Stimulated activated memory B cell treated with anti-CD40 and anti-IgM and Interleukin-4, amounts not matched to agents 10 μg/mL and 1 μg/mL and 100 μg/mL, for 72 hours (primary cell): ENCODE measurements around the gene LDLRAP1.

Experiments used
- ATAC-seq: fragments of 150-1000 bp; cut with Tn5 transposase; 2 replicates; pipeline ENCODE4 v1.10.0; 2021
- H3K27ac Mint-ChIP-seq: one replicate; pipeline ENCODE4 v1.8.0; 2022; ENCODE audit warnings: mild to moderate bottlenecking, mixed read lengths
- H3K27me3 Mint-ChIP-seq: one replicate; pipeline ENCODE4 v1.8.0; 2022; ENCODE audit warnings: mixed read lengths
- H3K36me3 Mint-ChIP-seq: one replicate; pipeline ENCODE4 v1.8.0; 2022; ENCODE audit warnings: mixed read lengths
- H3K4me1 Mint-ChIP-seq: one replicate; pipeline ENCODE4 v1.8.0; 2022; ENCODE audit warnings: mixed read lengths
- H3K4me3 Mint-ChIP-seq: one replicate; pipeline ENCODE4 v1.8.0; 2022; ENCODE audit warnings: mild to moderate bottlenecking, moderate library complexity, mixed read lengths
- H3K9me3 Mint-ChIP-seq: one replicate; pipeline ENCODE4 v1.8.0; 2022; ENCODE audit warnings: mixed read lengths

Gene LDLRAP1

DNA sequence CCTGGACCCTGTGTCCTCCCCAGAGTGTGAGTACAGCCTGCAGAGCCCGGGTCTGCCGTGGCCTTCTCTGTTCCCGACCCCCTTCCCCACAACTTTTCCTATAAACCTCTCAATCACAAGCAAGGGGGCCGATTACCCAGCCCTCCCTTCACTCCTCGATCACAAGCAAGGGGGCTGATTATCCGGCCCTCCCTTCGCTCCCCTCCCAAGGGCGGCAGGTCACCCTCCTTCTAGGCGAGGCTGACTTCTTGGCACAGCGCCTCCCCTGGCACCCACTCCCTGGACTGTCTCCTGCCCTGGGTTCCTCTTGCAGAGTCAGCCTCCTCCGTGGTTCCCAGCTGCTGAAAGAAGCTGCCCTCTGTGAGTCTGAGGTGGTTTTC lies 12.3 kb upstream of the LDLRAP1 start:
- Mint-ChIP-seq H3K4me3 (no peak overlapping the region), H3K27me3 (peaks cover 19% of the 10 kb centered on the region), H3K9me3 (no peaks in the 10 kb centered on the region), H3K4me1 (no peaks in the 10 kb centered on the region), H3K36me3 (no peaks in the 10 kb centered on the region), H3K27ac (no peak overlapping the region)
- no peak for ATAC-seq

DNA sequence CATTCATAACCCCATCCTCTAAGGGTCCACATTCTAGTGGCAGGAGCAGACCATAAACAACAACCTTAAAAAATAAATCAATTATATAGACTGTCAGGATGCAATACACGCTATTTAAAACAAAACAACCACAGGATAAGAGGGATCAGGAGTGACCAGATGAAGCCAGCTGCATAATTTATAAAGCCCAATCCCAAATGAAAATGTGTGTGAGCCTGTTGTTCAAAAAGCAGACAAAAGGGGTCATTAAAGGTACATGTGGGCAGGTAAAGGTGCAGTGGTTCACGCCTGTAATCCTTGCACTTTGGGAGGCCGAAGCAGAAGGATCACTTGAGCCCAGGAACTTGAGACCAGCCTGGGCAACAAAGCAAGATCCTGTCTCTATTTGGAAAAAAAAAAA lies 10.4 kb upstream of the LDLRAP1 start:
- no peaks in the 10 kb centered on the region for H3K9me3 Mint-ChIP-seq
- H3K27ac Mint-ChIP-seq = no peak overlapping the region
- no peaks in the 10 kb centered on the region for H3K4me1 Mint-ChIP-seq
- ATAC-seq = no peak
- no peaks in the 10 kb centered on the region for H3K36me3 Mint-ChIP-seq
- peaks cover 19% of the 10 kb centered on the region for H3K27me3 Mint-ChIP-seq
- no peak overlapping the region for H3K4me3 Mint-ChIP-seq

DNA sequence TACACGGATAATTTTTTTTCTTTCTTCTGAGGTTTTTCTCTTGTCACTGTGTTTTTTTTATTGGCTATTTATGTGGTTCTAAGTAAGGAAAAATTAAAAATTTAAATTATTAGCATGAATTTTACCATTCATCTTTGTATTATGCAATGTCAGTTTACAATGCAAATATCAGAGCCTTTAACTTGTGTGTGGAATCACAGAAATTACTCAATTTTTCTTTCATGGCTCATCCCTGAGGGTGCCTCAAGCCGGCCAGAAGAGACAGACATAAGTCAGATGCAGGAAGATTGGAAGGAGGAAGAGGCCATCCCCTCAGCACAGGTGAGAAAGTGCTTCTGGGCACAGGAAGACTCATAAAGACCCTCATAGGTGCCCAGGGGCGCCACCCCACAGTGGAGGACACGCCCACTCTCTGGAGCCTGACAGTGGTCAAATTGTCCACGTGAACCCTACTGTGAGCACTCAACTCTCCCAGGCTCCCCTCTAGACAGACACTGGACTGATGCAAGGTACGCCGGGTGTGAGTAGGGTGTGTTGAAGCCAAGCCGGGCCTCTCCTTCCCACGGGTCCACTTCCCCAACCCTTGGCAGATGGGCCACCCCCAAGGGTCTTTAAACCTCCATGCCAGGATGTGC lies 9.5 kb upstream of the LDLRAP1 start:
- H3K36me3 Mint-ChIP-seq = no peaks in the 10 kb centered on the region
- no peaks in the 10 kb centered on the region for H3K4me1 Mint-ChIP-seq
- H3K27ac Mint-ChIP-seq = no peak overlapping the region
- H3K4me3 Mint-ChIP-seq = no peak overlapping the region
- ATAC-seq = no peak
- H3K27me3 Mint-ChIP-seq = peaks cover 16% of the 10 kb centered on the region
- no peaks in the 10 kb centered on the region for H3K9me3 Mint-ChIP-seq

DNA sequence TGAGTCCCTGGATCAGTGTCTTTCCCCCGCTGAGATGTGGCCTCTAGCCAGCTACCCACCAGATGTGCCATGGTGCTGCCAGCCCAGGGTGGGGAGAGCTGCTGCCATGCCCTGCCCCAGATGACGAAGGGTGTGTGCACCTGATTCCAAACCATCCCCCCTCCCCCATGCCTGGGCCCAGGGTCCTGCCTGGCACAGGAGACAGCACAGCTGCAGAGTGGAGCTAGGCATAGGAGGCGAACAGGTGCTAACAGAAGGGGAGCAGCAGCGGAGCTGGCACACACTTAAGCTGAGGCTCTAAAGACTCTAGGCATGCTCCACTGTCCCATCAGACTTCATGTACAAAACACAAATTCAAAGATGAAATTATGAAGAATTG lies 9.0 kb upstream of the LDLRAP1 start:
- Mint-ChIP-seq H3K9me3 (no peaks in the 10 kb centered on the region), H3K27ac (no peak overlapping the region), H3K4me3 (no peak overlapping the region), H3K36me3 (no peaks in the 10 kb centered on the region), H3K27me3 (peaks cover 11% of the 10 kb centered on the region), H3K4me1 (no peaks in the 10 kb centered on the region)
- no peak for ATAC-seq

DNA sequence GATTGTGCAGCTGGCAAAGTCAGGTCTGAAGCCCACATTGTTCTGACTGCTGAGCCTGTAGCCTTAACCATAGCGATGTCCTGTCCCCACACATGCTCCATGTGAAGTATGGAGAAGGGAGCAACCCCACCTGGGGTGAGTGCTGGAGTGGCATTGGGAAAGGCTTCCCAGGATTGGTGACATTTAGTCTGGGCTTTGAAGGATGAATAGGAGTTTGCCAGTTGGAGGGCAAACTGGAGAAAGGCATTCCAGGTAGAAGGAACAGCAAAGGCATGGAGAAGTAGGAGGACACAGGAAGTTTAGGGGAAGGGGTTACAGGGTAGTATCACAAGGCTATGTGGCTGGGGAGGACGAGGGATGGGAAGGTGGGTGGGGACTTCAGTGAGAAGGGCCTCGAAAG lies 7.3 kb upstream of the LDLRAP1 start:
- no peaks in the 10 kb centered on the region for H3K4me1 Mint-ChIP-seq
- H3K27me3 Mint-ChIP-seq = no peaks in the 10 kb centered on the region
- H3K9me3 Mint-ChIP-seq = no peaks in the 10 kb centered on the region
- H3K27ac Mint-ChIP-seq = no peak overlapping the region
- H3K4me3 Mint-ChIP-seq = no peak overlapping the region
- no peaks in the 10 kb centered on the region for H3K36me3 Mint-ChIP-seq
- no peak for ATAC-seq

DNA sequence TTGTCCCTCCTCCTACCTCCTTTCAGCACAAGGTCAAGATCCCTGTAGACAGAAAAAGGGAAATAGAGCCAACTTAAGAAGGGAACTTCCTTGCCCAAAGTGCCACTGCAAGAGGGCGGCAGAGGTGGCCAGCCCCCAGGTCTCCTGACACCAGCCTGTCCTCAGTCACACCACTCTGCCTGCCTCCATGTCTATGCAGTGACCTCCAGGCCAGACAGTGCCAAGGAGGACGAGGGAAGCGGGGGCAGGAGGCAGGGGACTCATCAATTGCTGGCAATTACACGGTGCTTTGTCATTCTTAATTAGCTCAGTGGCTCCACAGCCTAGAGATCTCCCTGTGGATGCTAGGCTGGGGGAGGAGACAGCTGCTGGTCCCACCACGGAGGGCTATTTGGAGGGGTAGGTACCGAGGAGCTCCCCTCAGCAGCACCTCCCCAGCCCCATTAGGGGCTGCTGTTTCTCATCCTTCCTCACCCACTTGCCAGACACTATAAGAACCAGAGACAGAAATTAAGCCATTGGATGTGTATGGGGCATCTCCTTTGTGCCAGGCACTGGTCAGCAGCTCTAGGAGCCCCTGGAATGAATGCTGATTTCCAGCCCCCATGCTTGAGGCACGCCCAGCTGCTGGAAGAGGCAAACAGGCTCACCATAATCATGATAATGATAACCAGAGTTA lies 6.1 kb upstream of the LDLRAP1 start:
- H3K27ac Mint-ChIP-seq = no peak overlapping the region

DNA sequence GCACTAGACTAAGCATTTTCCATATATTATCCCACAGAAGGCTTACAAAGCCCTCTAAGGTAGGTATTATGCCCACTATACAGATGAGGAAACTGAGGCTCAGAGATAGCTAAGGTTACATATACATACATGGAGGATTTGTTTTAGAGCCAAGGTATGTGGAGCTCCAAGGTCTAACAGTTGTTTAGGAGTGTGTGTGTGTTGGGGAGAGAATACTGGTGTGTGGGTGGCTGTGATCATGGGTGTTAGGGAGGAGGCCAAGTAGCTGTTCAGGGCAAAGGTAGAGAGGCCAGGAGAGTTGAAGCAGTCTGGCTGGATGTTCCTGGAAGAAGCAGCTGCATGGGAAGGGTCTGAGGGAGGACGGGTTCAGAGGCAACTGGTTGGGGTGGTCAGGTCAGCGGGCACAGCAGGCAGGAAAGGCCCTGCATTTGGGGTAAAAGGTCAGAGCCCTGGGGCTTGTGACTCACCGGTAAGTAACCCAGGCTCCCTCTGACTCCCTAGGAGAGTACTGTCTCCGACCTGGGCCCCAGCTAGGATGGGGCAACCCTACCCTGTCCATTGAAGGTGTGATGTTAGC lies 5.1 kb upstream of the LDLRAP1 start:
- Mint-ChIP-seq H3K27me3 (no peaks in the 10 kb centered on the region), H3K9me3 (no peaks in the 10 kb centered on the region), H3K36me3 (no peaks in the 10 kb centered on the region), H3K4me1 (no peaks in the 10 kb centered on the region), H3K4me3 (no peak overlapping the region), H3K27ac (no peak overlapping the region)
- ATAC-seq = no peak

More for the DNA sequence above, 6.1 kb upstream of the LDLRAP1 start:
- H3K27me3 Mint-ChIP-seq = no peaks in the 10 kb centered on the region
- H3K4me3 Mint-ChIP-seq = no peak overlapping the region
- no peaks in the 10 kb centered on the region for H3K4me1 Mint-ChIP-seq
- H3K9me3 Mint-ChIP-seq = no peaks in the 10 kb centered on the region
- H3K36me3 Mint-ChIP-seq = no peaks in the 10 kb centered on the region
- no peak for ATAC-seq

DNA sequence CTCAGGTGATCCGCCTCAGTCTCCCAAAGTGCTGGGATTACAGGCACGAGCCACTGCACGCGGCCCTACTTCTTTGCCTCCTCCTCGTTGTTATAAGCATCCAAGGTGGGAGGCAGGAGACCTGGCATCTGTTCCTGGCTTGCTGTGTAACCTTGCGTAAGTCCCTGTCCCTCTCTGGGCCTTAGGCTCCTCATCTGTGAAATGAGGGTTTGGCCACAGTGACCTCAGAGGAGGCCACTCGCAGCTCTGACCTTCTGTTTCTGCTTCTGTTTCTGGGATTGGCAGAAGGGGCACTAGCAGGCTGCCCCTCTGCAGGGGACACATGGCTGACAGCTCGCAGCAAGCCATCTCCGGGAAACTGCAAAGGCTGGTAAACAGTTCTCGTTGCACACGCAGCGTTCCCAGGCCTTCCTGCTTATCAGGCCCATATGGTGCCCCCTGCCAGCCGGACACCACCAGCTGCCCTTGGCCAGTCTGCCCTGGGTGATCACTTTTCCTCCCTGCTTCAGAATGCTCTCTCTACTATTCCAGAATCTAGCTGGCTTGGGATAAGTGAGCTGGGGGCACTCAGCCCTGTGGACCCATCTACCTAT lies 2.6 kb upstream of the LDLRAP1 start:
- H3K27me3 Mint-ChIP-seq = no peaks in the 10 kb centered on the region
- H3K4me1 Mint-ChIP-seq = peaks cover 15% of the 10 kb centered on the region
- ATAC-seq = no peak
- no peak overlapping the region for H3K27ac Mint-ChIP-seq
- no peaks in the 10 kb centered on the region for H3K36me3 Mint-ChIP-seq
- no peaks in the 10 kb centered on the region for H3K9me3 Mint-ChIP-seq
- no peak overlapping the region for H3K4me3 Mint-ChIP-seq

DNA sequence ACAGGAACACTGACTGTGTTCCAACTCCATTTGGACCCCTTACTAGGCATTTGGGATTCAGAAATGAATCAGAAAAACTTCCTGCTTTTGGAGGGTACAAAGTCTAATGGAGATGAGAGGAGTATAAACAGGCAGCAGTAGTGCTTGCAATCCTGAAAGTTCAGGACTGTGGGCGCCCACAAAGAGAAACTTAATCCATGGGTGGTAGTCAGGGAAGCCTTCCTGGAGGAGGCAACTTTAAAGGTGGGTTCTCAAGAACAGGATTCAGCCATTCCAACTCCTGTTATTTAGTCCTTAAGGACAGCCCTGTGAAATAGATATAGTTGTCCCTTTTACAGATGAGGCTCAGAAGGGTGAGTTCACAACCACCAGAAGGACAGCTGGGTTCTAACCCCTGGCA lies 2.0 kb upstream of the LDLRAP1 start:
- H3K27ac Mint-ChIP-seq = no peak overlapping the region
- no peak for ATAC-seq
- peaks cover 19% of the 10 kb centered on the region for H3K4me1 Mint-ChIP-seq
- no peak overlapping the region for H3K4me3 Mint-ChIP-seq
- no peaks in the 10 kb centered on the region for H3K27me3 Mint-ChIP-seq
- H3K36me3 Mint-ChIP-seq = no peaks in the 10 kb centered on the region
- no peaks in the 10 kb centered on the region for H3K9me3 Mint-ChIP-seq

DNA sequence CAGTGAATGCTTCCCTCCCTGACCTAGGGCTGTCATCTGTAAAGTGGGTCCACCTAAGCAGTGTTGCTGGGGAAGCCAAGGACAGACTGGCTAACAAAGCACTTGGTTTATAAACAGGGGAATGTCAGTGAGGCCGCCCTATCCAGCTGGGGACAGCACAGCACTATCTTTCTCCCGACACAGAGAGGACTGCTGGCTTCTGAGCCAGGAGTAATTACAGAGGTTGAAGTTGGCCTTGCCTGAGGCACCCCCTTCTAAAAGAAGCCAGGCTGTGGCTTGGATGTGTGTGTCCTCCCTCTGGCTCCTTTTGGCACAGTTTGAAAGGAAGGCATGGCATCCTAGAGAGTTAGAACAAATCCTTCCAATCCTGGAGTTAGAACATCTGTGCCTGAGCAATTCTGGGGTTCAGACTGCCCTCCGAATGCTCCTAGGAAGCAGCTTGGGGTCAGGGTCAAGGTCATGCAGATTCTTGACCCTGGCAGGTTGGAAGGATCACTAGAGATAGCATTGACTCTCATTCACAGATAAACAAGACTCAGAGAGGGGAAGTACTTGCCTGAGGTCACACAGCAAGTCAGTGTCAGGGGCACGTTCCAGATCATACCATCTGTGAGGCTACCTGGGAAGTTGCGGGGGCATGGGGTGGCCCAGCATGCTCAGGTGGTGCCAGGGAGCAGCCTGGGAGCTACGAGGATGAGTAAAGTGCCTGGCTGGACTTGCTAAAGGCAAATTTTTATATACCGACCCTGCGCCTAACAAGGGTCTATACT lies 1.3 kb upstream of the LDLRAP1 start:
- Mint-ChIP-seq H3K27me3 (no peaks in the 10 kb centered on the region), H3K4me3 (no peak overlapping the region), H3K4me1 (peaks cover 25% of the 10 kb centered on the region), H3K36me3 (no peaks in the 10 kb centered on the region), H3K27ac (no peak overlapping the region), H3K9me3 (no peaks in the 10 kb centered on the region)
- ATAC-seq = no peak

DNA sequence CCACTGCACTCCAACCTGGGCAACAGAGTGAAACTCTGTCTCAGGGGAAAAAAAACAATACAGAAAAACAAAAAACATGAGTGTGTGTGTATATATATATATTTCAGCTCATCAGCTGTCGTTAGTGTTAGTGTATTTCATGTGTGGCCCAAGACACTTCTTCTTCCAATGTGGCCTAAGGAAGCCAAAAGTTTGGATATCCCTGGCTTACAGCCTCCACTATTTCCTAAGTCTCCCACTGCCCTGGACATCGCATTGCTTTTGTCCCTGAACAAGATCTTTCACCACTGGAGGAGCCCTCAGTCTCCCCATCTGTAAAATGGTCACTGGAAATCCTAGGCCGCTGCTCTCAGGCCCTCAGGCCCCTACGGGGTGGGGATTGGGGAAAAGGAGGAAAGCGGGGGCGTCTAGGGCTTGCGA lies 391 bp upstream of the LDLRAP1 start:
- Mint-ChIP-seq H3K9me3 (no peaks in the 10 kb centered on the region), H3K4me1 (peaks cover 25% of the 10 kb centered on the region), H3K4me3 (peak overlapping the region; percentile 58), H3K27ac (no peak overlapping the region), H3K27me3 (no peaks in the 10 kb centered on the region), H3K36me3 (no peaks in the 10 kb centered on the region)
- no peak for ATAC-seq

DNA sequence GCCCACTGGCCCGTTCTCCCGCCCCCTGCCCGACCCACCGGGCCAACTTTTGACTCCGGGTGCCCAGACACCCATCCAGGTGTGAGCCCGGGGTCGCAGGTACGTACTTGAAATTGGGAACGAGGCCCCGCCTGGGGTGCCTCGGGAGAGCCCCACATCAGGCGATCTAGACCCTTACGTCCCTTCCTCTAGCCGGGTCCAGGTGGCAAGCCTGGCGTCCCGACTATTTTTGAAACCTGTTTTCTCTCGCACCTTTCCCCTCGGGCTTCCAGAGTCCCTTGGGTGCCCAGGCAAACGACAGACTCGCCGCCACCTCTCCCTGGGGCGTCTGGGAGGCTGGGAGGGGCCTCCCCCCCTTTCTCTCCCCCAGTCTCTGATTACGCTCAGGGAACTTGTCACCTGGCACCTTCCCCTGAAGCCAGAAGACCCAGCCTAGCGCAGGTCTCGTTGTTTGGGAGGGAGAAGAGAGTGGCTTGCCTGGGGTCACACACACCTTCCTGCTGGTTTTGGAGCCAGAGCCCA lies 898 bp downstream of the LDLRAP1 start:
- Mint-ChIP-seq H3K4me3 (peak overlapping the region; percentile 67), H3K36me3 (no peaks in the 10 kb centered on the region), H3K4me1 (peaks cover 35% of the 10 kb centered on the region), H3K27ac (peak overlapping the region; percentile 66), H3K9me3 (no peaks in the 10 kb centered on the region), H3K27me3 (no peaks in the 10 kb centered on the region)
- no peak for ATAC-seq

DNA sequence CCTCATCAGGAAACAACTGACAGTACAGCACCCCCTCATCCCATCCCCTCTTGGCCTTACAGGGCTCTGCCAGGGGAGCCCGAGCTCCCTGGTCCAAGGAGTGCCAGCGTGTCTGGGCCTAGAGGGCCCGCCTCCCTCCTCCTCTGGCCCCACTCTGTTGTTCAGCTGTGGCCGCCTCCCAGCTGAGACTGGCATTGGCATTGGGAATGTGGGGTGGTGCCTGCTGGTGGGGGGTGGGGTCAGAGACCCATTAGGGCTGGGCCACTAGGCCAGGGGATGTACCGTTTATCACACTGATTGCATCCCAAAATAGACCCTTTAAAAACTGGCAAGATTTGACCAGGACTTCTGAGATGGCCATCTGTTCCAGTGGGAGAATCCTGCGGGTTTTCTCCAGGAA lies 1.4 kb downstream of the LDLRAP1 start:
- ATAC-seq = no peak
- Mint-ChIP-seq H3K4me3 (peak overlapping the region; percentile 67), H3K36me3 (no peaks in the 10 kb centered on the region), H3K9me3 (no peaks in the 10 kb centered on the region), H3K4me1 (peaks cover 40% of the 10 kb centered on the region), H3K27ac (peak overlapping the region; percentile 66), H3K27me3 (no peaks in the 10 kb centered on the region)

DNA sequence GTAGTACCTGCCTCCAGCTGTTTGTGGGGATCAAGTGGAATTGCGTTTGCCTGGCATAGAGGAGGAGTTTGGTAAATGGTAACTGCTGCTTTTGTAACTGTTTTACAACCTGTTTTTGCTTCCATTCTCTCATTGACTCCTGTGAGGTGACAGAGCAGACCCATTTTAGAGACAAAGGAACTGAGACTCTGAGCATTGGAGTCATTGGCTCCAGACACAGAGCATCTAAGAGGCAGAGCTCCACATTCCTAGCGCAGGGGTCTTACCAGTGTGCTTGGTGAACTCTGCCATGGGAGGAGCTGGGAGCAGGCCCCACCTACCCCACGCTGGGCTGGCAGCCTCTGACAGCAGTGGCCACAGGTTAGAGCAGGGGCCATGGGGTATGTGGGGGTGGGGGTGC lies 2.4 kb downstream of the LDLRAP1 start:
- Mint-ChIP-seq H3K4me3 (no peak overlapping the region), H3K36me3 (no peaks in the 10 kb centered on the region), H3K27ac (no peak overlapping the region), H3K27me3 (no peaks in the 10 kb centered on the region), H3K4me1 (peaks cover 50% of the 10 kb centered on the region), H3K9me3 (no peaks in the 10 kb centered on the region)
- ATAC-seq = no peak

DNA sequence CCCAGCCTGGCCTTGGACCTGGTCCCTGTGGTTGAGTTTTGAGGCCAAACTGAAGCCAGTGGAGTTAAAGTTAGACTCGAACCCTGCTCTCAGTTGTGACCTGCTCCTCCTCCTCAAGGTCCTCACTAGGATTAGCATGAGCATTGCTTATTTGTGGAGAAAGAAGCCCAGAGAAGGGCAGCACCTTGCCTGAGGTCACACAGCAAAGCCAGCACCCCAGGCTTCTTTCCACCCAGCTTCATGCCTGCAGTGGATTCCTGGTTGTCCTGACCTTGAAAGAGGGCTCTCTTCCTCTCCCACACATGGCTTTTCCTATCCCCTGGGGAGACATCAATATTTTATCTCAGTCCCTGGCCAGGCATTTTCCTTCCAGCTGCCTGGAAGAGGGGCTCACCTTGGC lies 2.8 kb downstream of the LDLRAP1 start:
- H3K27me3 Mint-ChIP-seq = no peaks in the 10 kb centered on the region
- no peak for ATAC-seq
- peaks cover 54% of the 10 kb centered on the region for H3K4me1 Mint-ChIP-seq
- no peaks in the 10 kb centered on the region for H3K9me3 Mint-ChIP-seq
- no peaks in the 10 kb centered on the region for H3K36me3 Mint-ChIP-seq
- no peak overlapping the region for H3K27ac Mint-ChIP-seq
- H3K4me3 Mint-ChIP-seq = no peak overlapping the region
